Epithelial cell of prostate (primary cell): ENCODE results near the gene DCP1A.
A peak's percentile ranks its signal among the peaks of the same experiment; 100 is the strongest.

ENCODE experiments used
- DNase-seq: peaks from one replicate; pipeline ENCODE4 v3.0.0-alpha.2; 2011; ENCODE audit warnings: low read depth, low spot score
- H3K27ac ChIP-seq: fragments of 450-650 bp; 2 replicates; pipeline ENCODE4 v1.5.1; 2017; ENCODE audit warnings: mild to moderate bottlenecking

DCP1A gene

DNA sequence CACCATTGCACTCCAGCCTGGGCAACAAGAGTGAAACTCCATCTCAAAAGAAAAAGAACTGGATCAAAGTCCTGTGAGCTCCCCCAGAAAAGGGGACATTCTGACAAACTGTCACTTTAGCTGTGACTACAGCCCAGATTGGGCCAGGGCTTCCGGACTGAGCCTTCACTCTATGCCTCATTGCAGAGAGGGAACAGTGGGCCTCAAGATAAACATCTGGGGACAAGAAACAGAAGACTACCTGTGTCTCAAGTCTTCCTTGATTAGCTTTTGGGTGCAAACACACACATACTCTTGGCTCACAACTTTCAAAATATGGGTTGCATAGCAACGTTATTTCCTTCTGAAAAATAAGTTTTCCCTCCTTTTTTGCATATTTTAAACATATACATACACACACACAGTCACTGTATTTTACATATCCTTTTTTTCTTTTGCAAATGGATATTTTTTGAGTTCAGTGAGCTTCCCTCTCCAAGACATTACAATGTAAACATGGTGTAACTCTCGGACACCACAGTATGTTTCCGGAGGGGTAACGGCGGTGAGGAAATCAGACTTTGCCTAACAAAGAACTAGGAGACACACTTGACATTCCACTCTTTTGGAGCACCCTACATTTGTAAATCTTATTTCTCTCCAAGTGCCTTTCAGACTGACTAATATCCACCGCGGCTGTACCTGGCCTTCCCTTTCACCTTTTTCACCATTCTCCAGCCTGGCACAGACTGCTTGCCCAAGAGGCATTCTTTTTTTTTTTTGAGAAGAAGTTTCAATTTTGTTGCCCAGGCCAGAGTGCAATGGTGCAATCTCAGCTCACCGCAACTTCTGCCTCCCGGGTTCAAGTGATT is 95.0 kb downstream of the DCP1A start:
- no peak for DNase-seq
- peak overlapping the region; percentile 76 for H3K27ac ChIP-seq

DNA sequence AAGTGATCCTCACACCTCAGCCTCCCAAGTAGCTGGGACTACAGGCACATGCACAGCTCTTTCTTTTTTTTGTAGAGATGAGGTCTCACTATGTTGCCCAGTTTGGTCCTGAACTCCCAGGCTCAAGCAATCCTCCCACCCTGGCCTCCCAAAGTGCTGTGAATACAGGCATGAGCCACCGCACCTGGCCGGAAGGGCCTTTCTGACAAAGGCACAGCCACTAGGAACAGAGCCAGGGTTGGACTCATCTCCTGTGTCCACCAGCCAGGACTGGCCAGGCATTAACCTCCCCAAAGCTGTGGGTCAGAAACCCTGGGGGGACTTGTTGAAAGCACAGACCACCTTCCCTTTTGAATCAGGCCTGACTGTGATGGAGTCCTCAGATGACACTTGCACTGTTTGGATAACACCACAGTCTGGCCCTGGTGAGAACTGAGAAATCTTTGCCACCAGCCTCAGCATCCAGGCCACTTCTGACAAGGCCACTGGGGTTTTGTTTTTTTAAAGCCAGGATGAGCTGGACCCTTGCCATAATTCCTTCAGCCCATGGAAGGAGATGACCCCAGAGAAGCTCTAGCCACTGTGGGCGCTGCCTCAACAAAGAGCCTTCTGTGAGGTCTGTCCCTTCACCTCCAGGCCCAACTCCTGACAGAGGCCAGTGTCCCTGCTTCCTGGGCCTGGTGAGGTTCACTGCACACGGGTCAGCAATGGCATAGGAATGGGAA is 96.3 kb downstream of the DCP1A start:
- peak overlapping the region; percentile 76 for H3K27ac ChIP-seq
- DNase-seq: no peak

DNA sequence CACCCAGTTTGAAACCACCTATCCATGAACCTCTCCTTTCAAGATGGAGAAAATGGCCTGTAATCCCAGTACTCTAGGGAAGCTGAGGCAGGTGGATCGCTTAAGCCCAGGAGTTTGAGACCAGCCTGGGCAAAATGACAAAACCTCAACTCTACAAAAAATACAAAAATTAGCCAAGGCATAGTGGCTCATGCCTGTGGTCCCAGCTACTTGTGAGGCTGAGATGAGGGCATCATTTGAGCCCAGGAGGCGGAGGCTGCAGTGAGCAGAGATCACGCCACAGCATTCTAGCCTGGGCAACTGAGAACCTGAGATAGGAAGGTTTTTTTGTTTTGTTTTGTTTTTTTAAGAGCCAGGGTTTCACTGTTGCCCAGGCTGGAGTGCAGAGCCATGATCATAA is 96.9 kb downstream of the DCP1A start:
- no peak for DNase-seq
- H3K27ac ChIP-seq: no peak overlapping the region

DNA sequence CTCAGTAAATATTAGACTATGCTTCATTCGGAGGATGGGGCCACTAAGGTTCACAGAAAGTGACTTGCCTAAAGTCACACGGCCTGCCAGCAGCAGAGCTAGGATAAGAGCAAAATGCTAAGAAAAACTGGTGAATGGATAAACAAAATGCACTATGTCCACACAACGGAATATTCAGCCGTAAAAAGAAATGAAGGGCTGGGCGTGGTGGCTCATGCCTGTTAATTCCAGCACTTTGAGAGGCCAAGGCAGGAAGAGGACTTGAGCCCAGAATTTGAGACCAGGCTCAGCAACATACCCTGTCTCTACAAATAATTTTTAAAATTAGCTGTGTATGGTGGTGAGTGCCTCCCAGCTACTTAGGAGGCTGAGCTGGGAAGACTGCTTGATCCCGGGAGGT is 99.2 kb downstream of the DCP1A start:
- DNase-seq: no peak
- H3K27ac ChIP-seq: no peak overlapping the region

DNA sequence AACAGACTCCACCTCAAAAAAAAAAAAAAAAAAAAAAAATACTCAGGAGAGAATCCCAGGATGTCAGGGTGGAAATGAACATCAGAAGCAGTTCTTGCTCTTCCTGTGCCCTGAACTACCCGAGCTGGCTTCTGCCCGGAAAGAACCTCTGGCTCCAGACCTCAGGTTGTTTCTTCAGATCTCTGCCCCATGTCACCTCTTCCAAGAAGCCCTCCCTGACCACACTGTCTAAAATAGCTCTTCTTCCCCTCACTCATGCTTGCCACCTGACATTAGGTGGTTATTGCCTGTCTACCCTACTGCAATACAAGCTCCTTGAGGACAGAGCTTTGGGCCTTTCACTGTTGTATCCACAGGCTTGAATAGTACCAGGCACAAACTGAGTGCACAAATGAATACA is 99.7 kb downstream of the DCP1A start:
- no peak overlapping the region for H3K27ac ChIP-seq
- DNase-seq: no peak

DNA sequence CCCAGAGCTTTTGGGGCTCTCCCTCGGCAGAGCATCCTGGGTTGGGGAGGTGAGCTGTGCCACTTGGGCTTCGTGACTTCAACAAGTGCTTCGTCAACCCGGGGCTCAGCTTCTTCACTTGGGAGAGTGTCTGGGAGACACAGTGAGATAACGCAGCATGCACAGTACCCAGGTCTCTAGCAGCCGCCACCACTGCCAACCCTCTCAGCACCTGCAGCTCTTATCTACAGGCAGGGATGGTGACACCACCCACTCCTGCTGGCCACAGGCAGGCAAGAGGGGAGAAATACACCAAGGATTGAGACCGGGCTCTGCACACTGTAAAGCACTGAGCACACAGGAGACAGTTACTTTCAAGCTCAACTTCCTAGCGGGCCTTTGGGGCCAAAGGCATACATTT is 103.1 kb downstream of the DCP1A start:
- DNase-seq: no peak
- no peak overlapping the region for H3K27ac ChIP-seq

DNA sequence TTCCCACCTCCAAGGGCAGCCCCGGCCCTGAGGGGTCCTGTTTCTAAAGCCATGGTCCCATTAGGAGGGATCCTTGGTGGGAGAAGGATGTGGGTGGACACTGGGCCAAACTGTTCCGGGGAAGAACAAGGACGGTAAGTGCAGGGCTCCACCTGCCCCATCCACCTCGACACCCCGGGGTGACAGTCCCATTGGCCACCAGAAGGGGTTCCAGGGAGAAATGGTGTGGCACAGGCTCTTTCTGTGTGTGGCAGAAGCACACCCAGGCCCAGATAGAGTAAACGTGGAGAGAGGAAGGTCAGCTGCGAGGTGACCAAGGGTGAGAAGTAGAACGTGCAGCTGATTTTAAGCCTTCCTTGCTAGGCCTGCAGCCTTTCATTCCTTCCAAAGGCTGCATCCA is 103.6 kb downstream of the DCP1A start:
- no peak overlapping the region for H3K27ac ChIP-seq
- no peak for DNase-seq

DNA sequence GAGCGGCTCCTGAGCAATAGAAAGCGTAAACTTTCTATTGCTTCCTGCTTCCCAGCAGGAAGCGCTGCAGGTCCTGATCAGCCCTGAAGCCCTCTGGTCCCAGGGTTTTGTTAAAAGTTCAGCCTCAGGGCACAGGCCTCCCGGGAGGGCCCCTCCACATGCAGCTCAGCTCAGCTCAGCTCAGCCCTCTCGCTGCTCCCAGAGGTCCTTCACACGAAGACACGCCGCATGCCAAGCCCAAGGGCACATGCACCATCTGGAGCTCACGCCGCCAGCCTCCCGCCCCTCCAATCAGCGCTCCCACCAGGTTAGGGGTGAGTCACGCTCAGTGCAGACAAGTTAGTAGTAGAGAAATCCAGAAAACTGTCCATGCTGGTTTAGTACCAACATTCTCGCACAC is 104.2 kb downstream of the DCP1A start:
- DNase-seq: no peak
- H3K27ac ChIP-seq: peak overlapping the region; percentile 84

DNA sequence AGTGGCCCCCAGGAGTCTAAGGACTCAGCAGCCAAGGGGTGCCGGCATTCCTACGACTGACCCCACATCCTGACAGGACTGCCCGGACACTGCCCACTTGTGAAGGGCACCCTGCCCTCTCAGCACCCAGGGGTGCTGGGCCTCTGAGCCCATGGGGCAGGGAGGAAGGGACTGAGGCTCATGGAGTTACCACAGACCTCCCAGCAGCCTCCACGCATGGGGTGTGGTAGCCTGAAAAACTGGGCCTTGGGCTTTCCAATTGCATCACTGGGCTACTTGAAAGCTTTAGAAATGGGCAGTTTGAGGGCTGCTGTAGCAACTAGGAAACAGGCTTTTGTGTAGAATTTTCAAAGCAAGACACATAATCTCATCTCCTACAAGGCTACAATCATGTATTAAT is 104.7 kb downstream of the DCP1A start:
- H3K27ac ChIP-seq: peak overlapping the region; percentile 84
- no peak for DNase-seq

DNA sequence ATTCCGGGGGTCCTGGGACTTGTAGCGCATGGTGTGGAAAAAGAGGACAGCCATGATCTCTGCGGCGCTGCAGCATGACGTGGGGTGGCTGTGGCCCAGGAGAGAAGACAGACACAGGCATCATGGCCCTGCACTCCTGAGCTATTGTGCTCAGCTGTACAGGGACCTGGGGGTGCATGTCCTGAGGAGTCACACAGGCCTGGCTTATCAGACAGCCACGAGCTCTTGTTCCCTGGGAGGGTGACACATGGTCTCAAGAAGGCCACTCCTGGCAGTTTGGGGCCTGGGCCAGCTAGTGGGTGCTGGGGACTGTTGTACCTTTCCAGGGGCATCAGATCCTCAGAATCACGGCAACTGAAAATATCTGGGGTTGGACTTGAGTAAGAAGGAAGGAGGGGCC is 105.2 kb downstream of the DCP1A start:
- H3K27ac ChIP-seq: peak overlapping the region; percentile 84
- no peak for DNase-seq

DNA sequence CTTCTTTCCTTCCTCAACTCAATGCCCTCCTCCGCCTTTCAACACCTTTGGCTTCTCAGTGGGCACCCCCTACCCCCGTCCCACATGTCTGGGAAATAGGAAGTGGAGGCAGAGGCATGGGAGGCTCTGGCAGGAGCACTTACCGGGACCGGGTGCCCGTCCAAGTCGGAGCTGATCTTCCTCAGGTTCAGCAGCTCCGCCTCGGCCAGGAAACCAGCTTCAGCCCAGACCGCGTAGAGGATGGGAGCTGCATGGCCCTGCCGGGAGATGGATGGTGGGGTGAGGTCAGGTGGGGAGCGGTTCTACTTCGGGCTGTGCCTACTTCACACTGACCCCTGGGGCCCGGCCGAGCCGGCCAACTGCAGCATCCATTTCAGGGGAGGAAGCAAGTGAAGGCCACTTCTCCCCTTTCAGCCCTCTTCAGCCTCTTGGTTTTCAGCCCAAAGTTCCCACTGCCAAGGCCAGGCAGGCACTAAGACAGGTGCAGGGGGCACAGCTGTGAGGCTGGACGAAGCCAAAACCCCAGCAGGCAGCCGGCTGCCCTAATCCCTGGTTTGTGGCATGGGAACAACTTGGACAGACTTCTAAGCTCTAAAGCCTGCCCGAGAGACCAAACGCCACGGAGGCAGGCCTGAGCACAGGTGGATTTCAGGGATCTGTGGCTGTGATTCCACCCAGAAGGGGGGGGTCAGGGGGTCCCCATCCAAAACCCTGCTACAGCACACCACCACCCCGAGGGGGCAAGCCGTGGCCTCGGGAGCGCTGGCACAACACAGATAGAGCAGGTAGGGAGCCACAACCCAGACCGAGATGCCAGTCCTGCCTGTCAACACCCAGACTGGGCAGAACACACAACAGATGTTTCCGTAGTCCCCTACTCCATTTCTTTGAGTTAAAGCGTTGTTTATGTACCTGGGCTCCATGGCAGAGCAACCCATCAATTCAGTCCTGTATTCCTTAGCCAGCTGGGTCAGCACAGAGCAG is 106.1 kb downstream of the DCP1A start:
- no peak for DNase-seq
- H3K27ac ChIP-seq: peak overlapping the region; percentile 84

DNA sequence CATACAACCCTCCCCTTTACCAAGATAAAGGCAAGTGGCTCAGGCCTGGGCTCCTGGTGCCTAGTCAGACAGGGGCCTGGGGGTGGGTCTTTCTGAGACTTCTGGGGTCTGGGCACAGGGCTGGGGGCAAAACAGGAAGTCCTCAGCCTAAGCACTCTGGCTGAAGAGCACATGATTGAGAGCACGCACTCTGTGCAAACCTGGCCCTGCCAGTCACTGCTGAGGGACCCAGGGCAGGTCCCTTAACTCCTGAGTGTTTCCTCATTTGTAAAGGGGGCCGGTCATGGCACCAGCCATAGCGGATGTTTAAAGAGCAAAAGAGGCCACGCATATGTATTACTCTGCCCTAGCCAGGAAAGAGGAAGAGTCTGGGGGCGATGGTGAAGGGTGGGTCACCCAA is 107.5 kb downstream of the DCP1A start:
- H3K27ac ChIP-seq: peak overlapping the region; percentile 84
- DNase-seq: no peak

DNA sequence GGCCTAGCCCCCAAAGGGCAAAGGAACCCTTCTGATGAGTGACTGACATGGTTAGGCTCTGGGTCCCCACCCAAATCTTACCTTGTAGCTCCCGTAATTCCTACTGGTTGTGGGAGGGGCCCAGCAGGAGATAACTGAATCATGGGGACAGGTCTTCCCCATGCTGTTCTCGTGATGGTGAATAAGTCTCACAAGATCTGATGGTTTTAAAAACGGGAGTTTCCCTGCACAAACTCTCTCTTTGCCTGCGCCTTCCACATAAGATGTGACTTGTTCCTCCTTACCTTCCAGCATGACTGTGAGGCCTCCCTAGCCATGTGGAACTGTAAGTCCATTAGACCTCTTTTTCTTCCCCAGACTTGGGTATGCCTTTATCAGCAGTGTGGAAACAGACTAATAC is 108.5 kb downstream of the DCP1A start:
- no peak for DNase-seq
- peak overlapping the region; percentile 84 for H3K27ac ChIP-seq

DNA sequence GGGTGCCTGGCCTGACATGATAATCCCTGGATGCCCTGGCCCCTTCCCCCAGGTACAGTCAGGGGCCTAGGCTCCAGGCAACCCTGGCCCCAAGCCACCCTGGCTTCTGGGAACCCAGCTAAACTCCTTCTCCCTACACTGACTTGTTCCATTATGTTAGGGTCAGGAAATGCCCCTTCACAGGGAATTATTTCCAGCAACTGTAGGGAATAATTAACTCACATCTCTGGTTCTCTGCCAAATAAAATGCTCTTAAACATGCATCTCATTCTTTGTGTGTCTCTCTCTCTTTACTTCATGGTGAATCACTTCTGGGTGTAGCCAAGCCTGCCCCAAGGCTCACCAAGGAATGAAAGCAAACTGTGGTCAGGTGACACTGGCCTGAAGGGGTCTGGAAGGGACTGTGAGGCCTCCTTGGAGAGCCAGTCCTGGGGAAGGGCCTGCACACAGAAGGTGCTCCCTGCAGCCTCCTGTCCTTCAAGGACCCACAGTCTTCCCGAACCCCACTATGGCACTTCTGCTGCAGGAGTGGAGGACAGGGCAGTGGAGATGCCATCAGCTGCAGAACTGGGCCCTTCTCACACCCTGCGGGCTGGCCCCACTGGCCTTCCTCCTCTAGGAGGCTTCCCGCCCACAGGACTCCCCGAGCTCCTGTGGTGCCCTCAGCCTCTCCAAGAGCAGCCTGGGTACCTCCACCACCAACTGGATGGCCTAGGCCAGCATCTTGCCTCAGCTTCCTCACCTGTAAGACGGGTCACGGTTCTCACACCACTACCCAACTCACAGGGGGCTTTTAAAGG is 109.1 kb downstream of the DCP1A start:
- DNase-seq: peak; percentile 77

DNA sequence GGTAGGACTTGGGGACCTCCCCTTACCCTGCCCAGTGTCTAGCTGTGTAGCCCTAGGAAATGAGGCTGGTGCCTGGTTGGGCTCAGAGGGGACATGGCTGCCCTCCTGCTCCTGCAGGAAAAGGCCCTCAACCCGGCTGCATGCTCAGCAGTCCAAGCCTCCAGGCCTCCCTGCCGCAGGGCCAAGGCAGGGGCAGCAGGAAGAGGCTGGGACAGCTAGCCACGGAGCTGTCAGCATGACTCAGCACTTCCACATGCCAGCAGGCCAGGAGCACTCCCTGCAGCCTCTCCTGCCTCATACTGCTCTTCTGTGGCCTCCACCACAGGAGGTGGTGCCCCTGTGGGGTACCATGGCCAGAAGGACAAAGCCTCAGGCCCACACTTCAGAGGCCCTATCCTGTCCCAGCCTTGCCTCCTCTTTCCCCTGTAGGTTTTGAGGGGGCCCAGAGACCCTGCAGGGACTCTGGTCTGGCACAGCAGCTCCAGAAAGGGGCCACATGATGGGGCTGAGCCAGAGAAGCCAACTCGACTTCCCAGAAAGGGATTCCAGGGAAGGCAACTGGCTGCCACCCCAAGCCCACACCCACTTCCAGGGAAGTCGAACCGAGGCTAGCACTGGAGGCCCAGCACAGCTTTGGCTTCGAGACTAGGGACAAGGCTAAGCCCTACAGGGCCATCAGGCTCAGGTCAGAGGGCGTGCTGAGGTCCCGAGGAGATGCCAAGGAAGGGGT is 111.1 kb downstream of the DCP1A start:
- H3K27ac ChIP-seq: peak overlapping the region; percentile 84
- DNase-seq: no peak

More for the DNA sequence above, 109.1 kb downstream of the DCP1A start:
- H3K27ac ChIP-seq: peak overlapping the region; percentile 84

DNA sequence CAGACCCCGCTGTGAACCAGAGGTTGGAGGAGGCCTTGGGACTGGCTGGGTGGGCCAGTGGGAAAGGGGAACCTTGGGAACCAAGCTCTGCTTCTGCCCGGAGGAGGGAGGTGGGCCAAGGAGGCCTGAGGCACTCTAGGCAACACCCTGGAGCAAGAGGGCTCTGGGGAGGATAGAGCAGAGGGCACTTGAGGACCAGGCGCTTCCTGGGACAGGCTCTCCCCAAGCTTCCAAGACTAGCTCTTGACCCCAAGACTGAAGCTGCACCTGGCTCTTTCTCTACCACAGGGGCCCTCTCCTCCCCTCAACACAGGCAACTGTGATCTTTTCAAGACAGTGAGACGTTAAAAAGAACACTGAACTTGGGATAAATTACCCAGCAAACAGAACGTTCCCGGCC is 111.8 kb downstream of the DCP1A start:
- H3K27ac ChIP-seq: peak overlapping the region; percentile 84
- DNase-seq: no peak

DNA sequence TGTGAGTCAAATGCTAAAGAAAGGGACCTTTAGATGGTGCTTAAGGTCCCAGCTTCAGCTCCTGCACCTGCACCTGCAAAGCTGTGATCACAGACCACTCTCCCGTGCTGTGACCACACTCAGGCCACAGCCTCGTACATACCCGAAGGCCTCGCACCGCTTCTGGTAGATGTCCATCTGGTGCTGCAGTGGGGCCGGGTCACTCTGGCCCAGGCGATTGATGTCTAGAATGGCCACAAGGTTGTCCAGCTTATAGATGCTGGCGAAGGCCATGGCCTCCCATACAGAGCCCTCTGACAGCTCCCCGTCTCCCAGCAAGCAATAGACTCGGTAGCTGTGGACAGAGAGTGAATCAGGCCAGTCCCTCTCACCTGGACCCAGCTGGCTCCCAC is 112.5 kb downstream of the DCP1A start:
- peak overlapping the region; percentile 84 for H3K27ac ChIP-seq
- DNase-seq: no peak

DNA sequence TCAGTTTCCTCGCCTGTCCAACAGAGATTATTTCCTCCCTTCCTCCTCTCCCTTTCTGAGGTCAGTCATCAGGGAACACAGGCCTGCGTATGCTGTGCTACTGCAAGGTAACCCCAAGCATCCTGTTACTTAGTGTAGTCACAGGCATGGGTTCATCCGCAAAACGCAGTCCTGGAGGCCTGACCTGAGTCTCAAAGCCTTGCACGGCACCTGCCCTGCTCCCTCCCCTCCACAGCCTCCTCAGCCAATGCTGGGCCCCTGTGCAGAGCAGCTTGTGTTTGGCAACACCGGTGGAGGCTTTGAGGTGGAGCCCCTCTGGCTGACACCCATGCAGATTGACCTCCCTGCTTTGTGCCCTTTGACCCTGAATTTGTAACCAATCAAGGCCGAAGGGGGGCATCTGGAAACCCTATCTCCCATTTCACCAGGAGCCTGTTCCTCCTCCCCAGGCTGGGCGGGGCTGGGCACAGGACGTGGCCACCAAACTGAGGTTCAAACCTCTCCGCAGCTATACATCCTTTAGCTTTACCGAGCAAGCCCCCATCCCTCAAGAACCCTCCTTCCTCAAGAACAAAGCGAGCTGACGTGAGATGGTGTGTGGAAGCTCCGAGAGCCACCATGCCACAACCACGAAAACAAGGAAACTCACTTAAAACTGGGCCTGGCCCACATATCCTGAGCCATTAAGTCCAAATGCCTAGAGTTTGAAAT is 113.1 kb downstream of the DCP1A start:
- no peak for DNase-seq
- no peak overlapping the region for H3K27ac ChIP-seq
